GM13976 (cell line): ENCODE measurements around the gene PLEKHG5.

ENCODE experiments used
- DNase-seq: peaks from one replicate; pipeline ENCODE4 v3.0.0; 2012; ENCODE audit warnings: low spot score
- in situ Hi-C: fragments of 300-500 bp; cut with MboI; formaldehyde crosslinking; loops from one replicate; pipeline ENCODE4 v1.12.0; 2022; ENCODE audit warnings: low sequenced_read_pairs, mixed read lengths, inconsistent platforms; ENCODE audit not compliant: unreplicated experiment
- TF ChIP-seq, protein P1 (sequence below): IDR thresholded peaks from 2 replicates; pipeline ENCODE4 v1.5.1; 2012; ENCODE audit warnings: borderline replicate concordance, mild to moderate bottlenecking; ENCODE audit not compliant: insufficient read depth; ENCODE audit errors: extremely low read depth, missing control alignments, control extremely low read depth

Gene PLEKHG5

DNA sequence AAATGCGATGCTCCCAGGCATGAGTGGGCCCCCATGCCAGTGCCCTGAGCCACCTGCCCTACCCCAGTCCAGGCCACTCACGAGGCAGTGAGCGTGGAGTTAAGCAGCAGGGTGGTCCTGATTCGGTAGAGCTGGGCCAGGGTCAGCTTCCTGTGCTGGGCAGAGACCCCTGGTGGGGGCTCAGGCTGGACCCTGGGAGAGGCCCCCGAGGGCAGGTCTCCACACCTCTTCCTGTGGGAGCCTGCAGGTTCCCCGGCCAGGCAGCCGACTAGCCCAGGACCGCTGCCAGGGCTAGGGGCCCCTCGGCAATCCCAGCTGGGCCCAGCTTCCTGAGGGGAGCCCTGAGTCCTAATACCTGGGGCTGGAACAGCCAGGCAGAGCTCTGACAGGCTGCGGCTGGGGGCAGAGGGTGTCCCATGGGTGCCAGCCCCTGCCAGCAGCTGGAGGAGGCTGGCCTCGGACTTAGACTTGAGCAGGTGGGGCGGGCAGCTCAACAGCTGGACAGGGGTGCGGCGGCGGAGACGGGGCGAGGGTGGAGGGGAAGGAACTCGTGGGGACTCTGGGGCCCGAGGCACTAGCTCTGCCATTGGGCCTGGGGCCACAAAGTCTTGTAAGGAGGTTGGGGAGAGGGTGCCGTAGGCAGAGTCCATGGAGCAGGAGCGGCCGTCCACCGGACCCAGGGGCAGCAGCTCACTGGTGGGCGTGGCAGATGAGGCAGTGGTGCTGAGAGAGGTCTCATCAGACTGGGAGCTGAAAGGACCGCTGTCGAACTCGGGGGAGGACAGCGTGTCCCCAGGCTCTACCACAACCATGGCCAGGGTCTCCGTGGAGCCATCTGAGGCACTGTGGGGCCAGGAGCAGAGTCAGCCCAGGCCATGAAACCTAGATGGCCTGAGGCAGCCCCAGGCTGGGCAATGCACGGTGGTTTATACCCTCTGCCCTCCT lies 23.5 kb downstream of the PLEKHG5 start:
- DNase-seq, result no peak
- TF ChIP-seq, protein P1, sequence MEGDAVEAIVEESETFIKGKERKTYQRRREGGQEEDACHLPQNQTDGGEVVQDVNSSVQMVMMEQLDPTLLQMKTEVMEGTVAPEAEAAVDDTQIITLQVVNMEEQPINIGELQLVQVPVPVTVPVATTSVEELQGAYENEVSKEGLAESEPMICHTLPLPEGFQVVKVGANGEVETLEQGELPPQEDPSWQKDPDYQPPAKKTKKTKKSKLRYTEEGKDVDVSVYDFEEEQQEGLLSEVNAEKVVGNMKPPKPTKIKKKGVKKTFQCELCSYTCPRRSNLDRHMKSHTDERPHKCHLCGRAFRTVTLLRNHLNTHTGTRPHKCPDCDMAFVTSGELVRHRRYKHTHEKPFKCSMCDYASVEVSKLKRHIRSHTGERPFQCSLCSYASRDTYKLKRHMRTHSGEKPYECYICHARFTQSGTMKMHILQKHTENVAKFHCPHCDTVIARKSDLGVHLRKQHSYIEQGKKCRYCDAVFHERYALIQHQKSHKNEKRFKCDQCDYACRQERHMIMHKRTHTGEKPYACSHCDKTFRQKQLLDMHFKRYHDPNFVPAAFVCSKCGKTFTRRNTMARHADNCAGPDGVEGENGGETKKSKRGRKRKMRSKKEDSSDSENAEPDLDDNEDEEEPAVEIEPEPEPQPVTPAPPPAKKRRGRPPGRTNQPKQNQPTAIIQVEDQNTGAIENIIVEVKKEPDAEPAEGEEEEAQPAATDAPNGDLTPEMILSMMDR, result no peak
- in situ Hi-C loops, result no loop called here

DNA sequence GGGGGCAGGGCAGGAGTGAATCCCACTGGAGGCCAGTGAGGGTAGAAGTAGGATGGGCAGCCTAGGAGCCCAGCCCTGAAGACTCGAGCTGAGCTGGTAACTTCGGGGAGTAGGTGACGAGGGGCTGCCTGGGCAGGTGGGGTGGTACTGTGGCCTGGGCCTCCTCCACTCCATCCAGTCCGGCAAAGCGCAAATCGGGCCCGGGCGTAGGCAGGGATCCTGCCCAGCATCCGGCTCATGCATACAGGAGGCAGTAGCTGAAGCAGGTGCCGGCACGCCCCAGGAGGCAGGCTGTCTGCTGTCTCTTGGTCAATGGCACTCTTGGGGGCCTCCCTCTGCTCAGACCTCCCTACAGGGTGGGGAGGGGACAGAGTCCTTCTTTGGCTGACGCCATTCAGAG lies 24.2 kb downstream of the PLEKHG5 start:
- no peak for DNase-seq
- TF ChIP-seq, protein P1, result no peak

DNA sequence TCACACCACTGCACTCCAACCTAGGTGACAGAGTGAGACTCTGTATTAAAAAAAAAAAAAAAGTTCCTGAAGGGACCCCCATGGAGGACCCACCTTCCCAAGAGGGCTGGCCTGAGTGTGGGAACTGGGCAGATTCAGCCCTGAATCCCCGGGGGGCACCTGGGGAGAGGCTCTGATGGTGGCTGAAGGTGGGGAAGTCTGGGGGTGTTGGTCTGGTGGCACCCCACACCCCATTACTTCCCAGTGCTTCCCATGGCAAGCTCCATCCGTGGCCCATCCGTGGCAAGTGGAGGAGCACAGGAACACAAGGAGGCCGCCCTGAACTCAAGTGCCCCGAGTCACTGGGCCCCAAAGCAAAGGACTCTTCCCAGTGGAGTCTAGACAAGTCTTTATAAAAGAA lies 24.7 kb downstream of the PLEKHG5 start:
- TF ChIP-seq, protein P1, result no peak
- in situ Hi-C loops, result no loop called here
- DNase-seq, result no peak

More for the DNA sequence above, 24.2 kb downstream of the PLEKHG5 start:
- in situ Hi-C loops, result no loop called here

DNA sequence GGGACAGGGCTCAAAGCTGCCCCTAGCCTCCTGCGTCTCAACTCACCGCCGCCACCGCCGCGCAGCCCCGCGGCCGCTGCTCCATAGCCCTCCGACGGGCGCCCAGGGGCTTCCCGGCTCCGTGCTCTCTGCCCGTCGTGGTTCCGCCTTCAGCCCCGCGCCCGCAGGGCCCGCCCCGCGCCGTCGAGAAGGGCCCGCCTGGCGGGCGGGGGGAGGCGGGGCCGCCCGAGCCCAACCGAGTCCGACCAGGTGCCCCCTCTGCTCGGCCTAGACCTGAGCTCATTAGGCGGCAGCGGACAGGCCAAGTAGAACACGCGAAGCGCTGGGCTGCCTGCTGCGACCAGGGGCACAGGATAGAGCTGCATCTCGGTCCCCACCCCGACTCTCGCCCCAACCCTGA lies 25.4 kb downstream of the PLEKHG5 start, which contains the start of gene TNFRSF25:
Gene TNFRSF25, minus strand, starts transcription at position 151 of the 400 bp plus-strand sequence. Its CDS starts 66 bp downstream, at position 85.
- DNase-seq, result no peak
- in situ Hi-C loops, result no loop called here
- TF ChIP-seq, protein P1, result no peak

DNA sequence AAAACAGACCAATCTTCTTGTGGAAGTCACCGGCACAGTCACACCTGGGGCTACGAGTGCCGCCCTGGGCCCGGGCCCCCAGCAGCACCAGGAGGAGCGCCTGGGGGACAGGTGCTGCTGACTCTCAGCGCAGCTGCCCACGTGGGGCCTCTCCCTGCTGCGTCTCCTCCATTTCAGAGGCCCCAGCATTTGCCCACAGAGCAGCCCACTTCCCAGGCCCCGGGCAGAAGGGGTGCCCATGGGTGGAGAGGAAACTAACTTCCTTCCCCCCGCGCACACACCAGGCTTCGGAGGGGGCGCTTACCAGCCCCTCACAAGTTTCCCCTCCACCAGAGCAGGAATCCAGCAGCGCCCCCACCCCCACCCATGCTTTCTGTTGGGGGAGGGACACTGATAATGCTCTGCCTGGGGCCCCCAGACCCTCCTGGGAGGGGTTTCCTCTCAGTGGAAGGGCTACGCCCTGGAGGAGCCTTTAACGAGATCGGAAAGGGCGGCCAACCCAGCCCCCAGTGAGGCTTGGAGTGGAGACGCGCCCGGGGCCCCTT lies 25.9 kb downstream of the PLEKHG5 start:
- in situ Hi-C loops, result no loop called here
- no peak for DNase-seq
- TF ChIP-seq, protein P1, result no peak

DNA sequence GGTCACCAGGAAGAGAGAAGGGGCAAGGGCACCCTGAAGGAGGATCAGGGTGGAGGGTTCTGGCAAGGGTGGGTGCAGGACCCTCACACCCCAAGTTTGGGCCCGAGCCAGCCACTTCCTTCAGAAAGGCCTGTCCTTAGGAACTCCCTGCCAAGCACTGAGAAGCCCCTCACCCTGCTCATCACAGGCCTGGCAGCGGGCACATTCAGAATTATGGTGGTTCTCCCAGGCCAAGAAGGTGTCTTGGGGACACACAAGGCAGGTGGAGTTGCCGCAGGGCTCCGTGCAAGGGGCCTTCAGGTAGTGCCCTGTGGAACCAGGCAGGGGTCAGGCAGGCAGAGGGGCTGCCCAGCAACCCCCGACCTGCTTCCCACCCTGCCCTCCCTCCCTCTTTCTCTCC lies 26.6 kb downstream of the PLEKHG5 start:
- DNase-seq, result no peak
- in situ Hi-C loops, result no loop called here
- TF ChIP-seq, protein P1, result no peak

DNA sequence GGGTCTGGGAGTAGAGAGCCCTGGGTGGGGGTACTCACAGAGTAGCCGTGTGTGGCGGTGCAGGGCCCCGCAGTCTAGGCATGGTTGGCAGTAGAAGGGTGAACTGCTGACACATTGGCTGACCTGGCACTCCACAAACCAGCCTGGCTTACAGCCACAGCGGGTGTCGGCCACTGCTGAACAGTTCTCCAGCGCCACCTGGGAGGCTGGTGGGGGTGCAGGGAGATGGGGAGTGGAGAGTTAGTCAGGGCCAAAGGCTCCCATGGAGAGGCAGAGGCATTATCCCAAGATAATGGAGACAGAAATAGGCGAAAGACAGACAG lies 27.0 kb downstream of the PLEKHG5 start:
- TF ChIP-seq, protein P1, result no peak

More for the DNA sequence above, 27.0 kb downstream of the PLEKHG5 start:
- in situ Hi-C loops, result no loop called here
- no peak for DNase-seq
